H1 (cell line): Measurements from ENCODE around the gene DUOXA2. TPM values are rescaled to one million over a fixed set of nuclear protein-coding genes. Genes with fewer than 3 reads are reported as not detected.

Experiments
- BACH1 ChIP-seq: IDR thresholded peaks from 2 replicates; pipeline ENCODE4 v1.6.1; 2012; ENCODE audit warnings: low read length, improper control_type of control experiment
- BCL11A ChIP-seq, 2 experiments: IDR thresholded peaks; one replicate each; pipeline ENCODE4 v1.6.1; 2011; ENCODE audit warnings: low read depth in 2 of 2, low read length in 2 of 2, mild to moderate bottlenecking in 2 of 2
- CBX5 ChIP-seq: fragments of 300-800, 300-1000 bp; sonication (generic); IDR thresholded peaks from 2 replicates; pipeline ENCODE4 v1.7.1; 2016; ENCODE audit warnings: antibody characterized with exemption, low read length, low read depth
- RFX5 ChIP-seq: IDR thresholded peaks from 2 replicates; pipeline ENCODE4 v1.6.1; 2011; ENCODE audit warnings: low read depth, low read length, improper control_type of control experiment, borderline replicate concordance
- SRF ChIP-seq: IDR thresholded peaks from 2 replicates; pipeline ENCODE4 v1.6.1; 2011; ENCODE audit warnings: mild to moderate bottlenecking, low read depth, low read length, moderate library complexity
- polyA plus RNA-seq, 7 experiments: library from polyadenylated mRNA; depleted of rRNA in 3 of 7; stranded (reverse) in 5 of 7; unstranded in 2 of 7; fragments of >200 nt in 5 of 7; fragments of 200-250 nt in 2 of 7; gene quantifications; 1 replicate in 5 of 7; 2 replicates in 1 of 7; 4 replicates in 1 of 7; pipeline versions ENCODE4 v1.2.1 to v1.2.3, GENCODE V29; 2011 to 2013; ENCODE audit warnings: missing spikeins in 2 of 7, mixed read lengths in 2 of 7
- total RNA-seq: library from RNA; stranded (reverse); fragmentation: NEBNext Ultra II Directional; extraction: Animal tissue kit (Norgen Biotek cat#: 25700); gene quantifications from 2 replicates; pipeline ENCODE4 v1.2.1, GENCODE V29; 2021
- TF ChIP-seq, protein P1 (sequence below): fragments of 300-600 bp; sonication (generic); IDR thresholded peaks from 2 replicates; pipeline ENCODE4 v1.7.1; 2012; ENCODE audit warnings: low read length, moderate library complexity, mild to moderate bottlenecking, inconsistent platforms; ENCODE audit not compliant: insufficient replicate concordance
- TF ChIP-seq, protein P2 (sequence below), 3 experiments: IDR thresholded peaks; 1 replicate in 2 of 3; 2 replicates in 1 of 3; pipeline versions ENCODE4 v1.5.1 to v1.6.1; 2011; ENCODE audit warnings: low read length in 3 of 3, mild to moderate bottlenecking in 3 of 3, inconsistent platforms in 2 of 3, low read depth in 1 of 3, moderate library complexity in 1 of 3; ENCODE audit not compliant: insufficient read depth in 1 of 3; ENCODE audit errors: control extremely low read depth in 1 of 3

DUOXA2 gene
- total and polyA plus RNA-seq, 2 of the 8 experiments (the other 6 are each of a cell fraction or from before 2014, with no cell fraction given) = 0.05 TPM; not detected in 1

DNA sequence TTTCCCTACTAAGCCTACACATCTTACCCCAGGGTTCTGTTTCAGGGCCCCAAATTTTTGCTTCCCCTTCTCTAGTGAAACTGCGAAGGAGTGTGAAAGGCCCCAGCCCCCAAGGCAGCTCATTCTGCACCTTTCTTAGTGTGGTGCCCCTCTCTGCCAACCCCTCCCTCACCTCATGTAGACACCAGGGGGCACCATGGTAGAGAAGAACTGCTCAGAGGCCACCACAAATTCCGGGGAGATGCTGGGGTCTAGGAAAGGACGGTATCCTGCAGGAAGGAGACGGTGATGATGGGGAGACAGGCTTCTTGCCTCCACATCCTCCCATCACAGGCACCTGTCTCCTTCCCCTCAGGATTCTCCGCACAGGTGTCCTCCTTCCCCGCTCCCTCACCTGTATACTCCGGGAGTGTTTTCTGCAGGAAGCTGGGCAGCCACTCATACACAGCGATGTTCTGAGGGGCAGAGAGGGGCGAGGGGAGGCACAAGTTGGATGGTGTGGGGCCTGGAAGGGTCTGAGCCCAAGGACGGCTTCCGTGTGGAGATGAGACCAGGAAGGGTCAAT is 3.8 kb upstream of the DUOXA2 start (continued):
- TF ChIP-seq, protein P1, sequence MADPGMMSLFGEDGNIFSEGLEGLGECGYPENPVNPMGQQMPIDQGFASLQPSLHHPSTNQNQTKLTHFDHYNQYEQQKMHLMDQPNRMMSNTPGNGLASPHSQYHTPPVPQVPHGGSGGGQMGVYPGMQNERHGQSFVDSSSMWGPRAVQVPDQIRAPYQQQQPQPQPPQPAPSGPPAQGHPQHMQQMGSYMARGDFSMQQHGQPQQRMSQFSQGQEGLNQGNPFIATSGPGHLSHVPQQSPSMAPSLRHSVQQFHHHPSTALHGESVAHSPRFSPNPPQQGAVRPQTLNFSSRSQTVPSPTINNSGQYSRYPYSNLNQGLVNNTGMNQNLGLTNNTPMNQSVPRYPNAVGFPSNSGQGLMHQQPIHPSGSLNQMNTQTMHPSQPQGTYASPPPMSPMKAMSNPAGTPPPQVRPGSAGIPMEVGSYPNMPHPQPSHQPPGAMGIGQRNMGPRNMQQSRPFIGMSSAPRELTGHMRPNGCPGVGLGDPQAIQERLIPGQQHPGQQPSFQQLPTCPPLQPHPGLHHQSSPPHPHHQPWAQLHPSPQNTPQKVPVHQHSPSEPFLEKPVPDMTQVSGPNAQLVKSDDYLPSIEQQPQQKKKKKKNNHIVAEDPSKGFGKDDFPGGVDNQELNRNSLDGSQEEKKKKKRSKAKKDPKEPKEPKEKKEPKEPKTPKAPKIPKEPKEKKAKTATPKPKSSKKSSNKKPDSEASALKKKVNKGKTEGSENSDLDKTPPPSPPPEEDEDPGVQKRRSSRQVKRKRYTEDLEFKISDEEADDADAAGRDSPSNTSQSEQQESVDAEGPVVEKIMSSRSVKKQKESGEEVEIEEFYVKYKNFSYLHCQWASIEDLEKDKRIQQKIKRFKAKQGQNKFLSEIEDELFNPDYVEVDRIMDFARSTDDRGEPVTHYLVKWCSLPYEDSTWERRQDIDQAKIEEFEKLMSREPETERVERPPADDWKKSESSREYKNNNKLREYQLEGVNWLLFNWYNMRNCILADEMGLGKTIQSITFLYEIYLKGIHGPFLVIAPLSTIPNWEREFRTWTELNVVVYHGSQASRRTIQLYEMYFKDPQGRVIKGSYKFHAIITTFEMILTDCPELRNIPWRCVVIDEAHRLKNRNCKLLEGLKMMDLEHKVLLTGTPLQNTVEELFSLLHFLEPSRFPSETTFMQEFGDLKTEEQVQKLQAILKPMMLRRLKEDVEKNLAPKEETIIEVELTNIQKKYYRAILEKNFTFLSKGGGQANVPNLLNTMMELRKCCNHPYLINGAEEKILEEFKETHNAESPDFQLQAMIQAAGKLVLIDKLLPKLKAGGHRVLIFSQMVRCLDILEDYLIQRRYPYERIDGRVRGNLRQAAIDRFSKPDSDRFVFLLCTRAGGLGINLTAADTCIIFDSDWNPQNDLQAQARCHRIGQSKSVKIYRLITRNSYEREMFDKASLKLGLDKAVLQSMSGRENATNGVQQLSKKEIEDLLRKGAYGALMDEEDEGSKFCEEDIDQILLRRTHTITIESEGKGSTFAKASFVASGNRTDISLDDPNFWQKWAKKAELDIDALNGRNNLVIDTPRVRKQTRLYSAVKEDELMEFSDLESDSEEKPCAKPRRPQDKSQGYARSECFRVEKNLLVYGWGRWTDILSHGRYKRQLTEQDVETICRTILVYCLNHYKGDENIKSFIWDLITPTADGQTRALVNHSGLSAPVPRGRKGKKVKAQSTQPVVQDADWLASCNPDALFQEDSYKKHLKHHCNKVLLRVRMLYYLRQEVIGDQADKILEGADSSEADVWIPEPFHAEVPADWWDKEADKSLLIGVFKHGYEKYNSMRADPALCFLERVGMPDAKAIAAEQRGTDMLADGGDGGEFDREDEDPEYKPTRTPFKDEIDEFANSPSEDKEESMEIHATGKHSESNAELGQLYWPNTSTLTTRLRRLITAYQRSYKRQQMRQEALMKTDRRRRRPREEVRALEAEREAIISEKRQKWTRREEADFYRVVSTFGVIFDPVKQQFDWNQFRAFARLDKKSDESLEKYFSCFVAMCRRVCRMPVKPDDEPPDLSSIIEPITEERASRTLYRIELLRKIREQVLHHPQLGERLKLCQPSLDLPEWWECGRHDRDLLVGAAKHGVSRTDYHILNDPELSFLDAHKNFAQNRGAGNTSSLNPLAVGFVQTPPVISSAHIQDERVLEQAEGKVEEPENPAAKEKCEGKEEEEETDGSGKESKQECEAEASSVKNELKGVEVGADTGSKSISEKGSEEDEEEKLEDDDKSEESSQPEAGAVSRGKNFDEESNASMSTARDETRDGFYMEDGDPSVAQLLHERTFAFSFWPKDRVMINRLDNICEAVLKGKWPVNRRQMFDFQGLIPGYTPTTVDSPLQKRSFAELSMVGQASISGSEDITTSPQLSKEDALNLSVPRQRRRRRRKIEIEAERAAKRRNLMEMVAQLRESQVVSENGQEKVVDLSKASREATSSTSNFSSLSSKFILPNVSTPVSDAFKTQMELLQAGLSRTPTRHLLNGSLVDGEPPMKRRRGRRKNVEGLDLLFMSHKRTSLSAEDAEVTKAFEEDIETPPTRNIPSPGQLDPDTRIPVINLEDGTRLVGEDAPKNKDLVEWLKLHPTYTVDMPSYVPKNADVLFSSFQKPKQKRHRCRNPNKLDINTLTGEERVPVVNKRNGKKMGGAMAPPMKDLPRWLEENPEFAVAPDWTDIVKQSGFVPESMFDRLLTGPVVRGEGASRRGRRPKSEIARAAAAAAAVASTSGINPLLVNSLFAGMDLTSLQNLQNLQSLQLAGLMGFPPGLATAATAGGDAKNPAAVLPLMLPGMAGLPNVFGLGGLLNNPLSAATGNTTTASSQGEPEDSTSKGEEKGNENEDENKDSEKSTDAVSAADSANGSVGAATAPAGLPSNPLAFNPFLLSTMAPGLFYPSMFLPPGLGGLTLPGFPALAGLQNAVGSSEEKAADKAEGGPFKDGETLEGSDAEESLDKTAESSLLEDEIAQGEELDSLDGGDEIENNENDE = no peak
- TF ChIP-seq BCL11A (IDR thresholded peaks at IDR 0.05; ENCODE audit: low read depth in 2 of 2, low read length in 2 of 2) (no peak), BACH1 (no peak), SRF (no peak), CBX5 (no peak), RFX5 (no peak)
- TF ChIP-seq, protein P2, sequence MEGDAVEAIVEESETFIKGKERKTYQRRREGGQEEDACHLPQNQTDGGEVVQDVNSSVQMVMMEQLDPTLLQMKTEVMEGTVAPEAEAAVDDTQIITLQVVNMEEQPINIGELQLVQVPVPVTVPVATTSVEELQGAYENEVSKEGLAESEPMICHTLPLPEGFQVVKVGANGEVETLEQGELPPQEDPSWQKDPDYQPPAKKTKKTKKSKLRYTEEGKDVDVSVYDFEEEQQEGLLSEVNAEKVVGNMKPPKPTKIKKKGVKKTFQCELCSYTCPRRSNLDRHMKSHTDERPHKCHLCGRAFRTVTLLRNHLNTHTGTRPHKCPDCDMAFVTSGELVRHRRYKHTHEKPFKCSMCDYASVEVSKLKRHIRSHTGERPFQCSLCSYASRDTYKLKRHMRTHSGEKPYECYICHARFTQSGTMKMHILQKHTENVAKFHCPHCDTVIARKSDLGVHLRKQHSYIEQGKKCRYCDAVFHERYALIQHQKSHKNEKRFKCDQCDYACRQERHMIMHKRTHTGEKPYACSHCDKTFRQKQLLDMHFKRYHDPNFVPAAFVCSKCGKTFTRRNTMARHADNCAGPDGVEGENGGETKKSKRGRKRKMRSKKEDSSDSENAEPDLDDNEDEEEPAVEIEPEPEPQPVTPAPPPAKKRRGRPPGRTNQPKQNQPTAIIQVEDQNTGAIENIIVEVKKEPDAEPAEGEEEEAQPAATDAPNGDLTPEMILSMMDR (IDR thresholded peaks at IDR 0.05; ENCODE audit: control extremely low read depth in 1 of 3, insufficient read depth in 1 of 3, low read depth in 1 of 3, low read length in 3 of 3) = peak; percentile 19 to 32 (median 25); a peak in 3 of 4 replicates
